HepG2 (cell line): ENCODE measurements around the gene CAB39. TPM values are rescaled to one million over a fixed set of nuclear protein-coding genes. Genes with fewer than 3 reads are reported as not detected.
A peak's percentile ranks its signal among the peaks of the same experiment; 100 is the strongest.

Experiments
- ATAC-seq: fragments of 200-7000 bp; cut with Tn5 transposase; 3 replicates; pipeline ENCODE4 v1.9.1; 2020; ENCODE audit warnings: mild to moderate bottlenecking, moderate library complexity
- BruUV-seq: library from RNA; stranded (reverse); fragments of 400-500 nt; replicated peaks from 2 replicates; lab custom pipeline; 2021; lab: Mats Ljungman, UMichigan
- CTCF ChIA-PET: fragments of 300-600 bp; formaldehyde crosslinking; extraction: SDS; loops from one replicate; lab custom pipeline; 2021; ENCODE audit warnings: low total read pairs, inconsistent platforms, low intra/inter-chr PET ratio; lab: Yijun Ruan, JAX
- POLR2A ChIA-PET: fragments of 350-600 bp; sonication (Branson Sonifier 250); formaldehyde crosslinking; loops from one replicate; lab custom pipeline; 2020; ENCODE audit warnings: antibody characterized with exemption, inconsistent platforms; lab: Yijun Ruan, JAX
- DNase-seq: peaks from one replicate; pipeline ENCODE4 v3.0.0-alpha.2; 2015; ENCODE audit warnings: low spot score
- FAIRE-seq: peaks from 3 replicates; lab custom pipeline; 2011; peaks lifted over from hg19 to GRCh38; lab: Jason Lieb, UNC
- H2AFZ ChIP-seq: one replicate; pipeline ENCODE4 v1.6.1; 2011; ENCODE audit warnings: low read length, inconsistent platforms
- H3K27ac ChIP-seq: fragments of 300-600 bp; 3 replicates; pipeline ENCODE4 v1.8.0; 2011; ENCODE audit warnings: mixed run types, mild to moderate bottlenecking, mixed read lengths, low read length, inconsistent platforms; ENCODE audit not compliant: insufficient read depth; ENCODE audit errors: extremely low read length
- H3K27me3 ChIP-seq, 2 experiments: fragments of 200-600 bp in 1 of 2; 2 replicates in 1 of 2; 3 replicates in 1 of 2; pipeline versions ENCODE4 v1.6.0 to v1.8.0; 2011; ENCODE audit warnings: low read length in 2 of 2, mild to moderate bottlenecking in 2 of 2, moderate library complexity in 2 of 2, inconsistent platforms in 1 of 2; ENCODE audit not compliant: insufficient read depth in 2 of 2, control insufficient read depth in 1 of 2
- H3K36me3 ChIP-seq, 2 experiments: fragments of 200-600 bp in 1 of 2; replicated peaks in 1 of 2; 2 replicates in 1 of 2; 3 replicates in 1 of 2; pipeline versions ENCODE4 v1.5.1 to v1.8.0; 2011; ENCODE audit warnings: low read length in 2 of 2, inconsistent platforms in 1 of 2; ENCODE audit not compliant: insufficient read depth in 2 of 2, control insufficient read depth in 1 of 2
- H3K4me1 ChIP-seq: 2 replicates; pipeline ENCODE4 v1.5.1; 2012; ENCODE audit warnings: low read length, inconsistent platforms; ENCODE audit not compliant: insufficient read depth
- H3K4me2 ChIP-seq: 2 replicates; pipeline ENCODE4 v1.6.0; 2011; ENCODE audit warnings: low read depth, low read length, inconsistent platforms
- H3K4me3 ChIP-seq, 3 experiments: fragments of 200-600 bp in 1 of 3; sonication (generic), shearing (Covaris generic) in 1 of 3; replicated peaks in 1 of 3; 2 replicates each; pipeline ENCODE4 v1.5.1; 2011 to 2016; ENCODE audit warnings: low read length in 3 of 3, inconsistent platforms in 2 of 3, low read depth in 2 of 3, mild to moderate bottlenecking in 2 of 3, control low read depth in 1 of 3, mixed read lengths in 1 of 3; ENCODE audit not compliant: insufficient read depth in 1 of 3
- H3K79me2 ChIP-seq: one replicate; pipeline ENCODE4 v1.6.1; 2011; ENCODE audit warnings: low read length, inconsistent platforms; ENCODE audit not compliant: insufficient read depth
- H3K9ac ChIP-seq: 2 replicates; pipeline ENCODE4 v1.6.0; 2011; ENCODE audit warnings: mild to moderate bottlenecking, low read depth, low read length, inconsistent platforms; ENCODE audit not compliant: insufficient read depth
- H3K9me3 ChIP-seq: 2 replicates; pipeline ENCODE4 v1.5.1; 2012; ENCODE audit warnings: mild to moderate bottlenecking, low read length
- H4K20me1 ChIP-seq: 2 replicates; pipeline ENCODE4 v1.6.0; 2011; ENCODE audit warnings: inconsistent platforms, mild to moderate bottlenecking, low read length, moderate library complexity; ENCODE audit not compliant: insufficient read depth
- ARNT2 ChIP-seq: sonication (generic); formaldehyde crosslinking; IDR thresholded peaks from 2 replicates; pipeline ENCODE4 v1.8.0; 2022; ENCODE audit warnings: mild to moderate bottlenecking, low read depth, missing genetic modification reagents, moderate library complexity
- ATF7 ChIP-seq, 2 experiments: fragments of 450-650 bp in 1 of 2; sonication (generic) in 1 of 2; formaldehyde crosslinking in 1 of 2; IDR thresholded peaks; 2 replicates each; pipeline versions ENCODE4 v1.4.0 to v1.6.1; 2016 to 2020; ENCODE audit warnings: antibody characterized with exemption in 1 of 2, mild to moderate bottlenecking in 1 of 2, missing genetic modification reagents in 1 of 2
- CREB1 ChIP-seq, 2 experiments: fragments of 450-650 bp in 1 of 2; IDR thresholded peaks; 2 replicates each; pipeline ENCODE4 v1.6.1; 2016 to 2017; ENCODE audit warnings: control low read depth in 1 of 2, mild to moderate bottlenecking in 1 of 2, missing compliant biosample characterization in 1 of 2, missing genetic modification characterization in 1 of 2
- ELF4 ChIP-seq: sonication (generic); formaldehyde crosslinking; IDR thresholded peaks from 2 replicates; pipeline ENCODE4 v1.5.0; 2020; ENCODE audit warnings: missing genetic modification reagents, mild to moderate bottlenecking, moderate library complexity, borderline replicate concordance
- KDM2A ChIP-seq: sonication (generic); formaldehyde crosslinking; IDR thresholded peaks from 2 replicates; pipeline ENCODE4 v1.4.0; 2020; ENCODE audit warnings: low read depth, missing genetic modification reagents, borderline replicate concordance
- KMT2B ChIP-seq: IDR thresholded peaks from 2 replicates; pipeline ENCODE4 v1.6.1; 2016; ENCODE audit warnings: missing genetic modification reagents, missing compliant biosample characterization
- MED1 ChIP-seq: sonication (generic); formaldehyde crosslinking; IDR thresholded peaks from 2 replicates; pipeline ENCODE4 v1.4.0; 2020; ENCODE audit warnings: missing genetic modification reagents
- MYNN ChIP-seq: sonication (generic); formaldehyde crosslinking; IDR thresholded peaks from 2 replicates; pipeline ENCODE4 v1.4.0; 2020; ENCODE audit warnings: mild to moderate bottlenecking, low read depth, missing genetic modification reagents
- PAWR ChIP-seq: sonication (generic); formaldehyde crosslinking; IDR thresholded peaks from 2 replicates; pipeline ENCODE4 v1.4.0; 2020; ENCODE audit warnings: missing genetic modification reagents, mild to moderate bottlenecking, borderline replicate concordance
- PRPF4 ChIP-seq: fragments of 200-400 bp; formaldehyde crosslinking; IDR thresholded peaks from 2 replicates; pipeline ENCODE4 v1.6.1; 2016; ENCODE audit warnings: low read length, low read depth; ENCODE audit not compliant: poor library complexity, severe bottlenecking
- SKI ChIP-seq: fragments of 450-650 bp; IDR thresholded peaks from one replicate; pipeline ENCODE4 v1.6.1; 2018; ENCODE audit warnings: mild to moderate bottlenecking; ENCODE audit not compliant: partially characterized antibody
- SMAD9 ChIP-seq: sonication (generic); formaldehyde crosslinking; IDR thresholded peaks from 2 replicates; pipeline ENCODE4 v1.5.1; 2020; ENCODE audit warnings: mild to moderate bottlenecking, missing genetic modification reagents
- SMYD3 ChIP-seq: sonication (generic); formaldehyde crosslinking; IDR thresholded peaks from 2 replicates; pipeline ENCODE4 v1.8.1; 2023; ENCODE audit warnings: mild to moderate bottlenecking, missing genetic modification reagents
- ZBTB7A ChIP-seq: sonication (generic); formaldehyde crosslinking; IDR thresholded peaks from 2 replicates; pipeline ENCODE4 v1.8.0; 2022; ENCODE audit warnings: mild to moderate bottlenecking, missing genetic modification reagents
- ZNF256 ChIP-seq: sonication (generic); formaldehyde crosslinking; conservative IDR thresholded peaks from 2 replicates; pipeline ENCODE4 v1.4.0; 2020; ENCODE audit warnings: missing genetic modification reagents
- ZNF383 ChIP-seq: sonication (generic); formaldehyde crosslinking; IDR thresholded peaks from 2 replicates; pipeline ENCODE4 v1.4.0; 2020; ENCODE audit warnings: missing genetic modification reagents, mild to moderate bottlenecking, borderline replicate concordance
- WGBS: methylation state at CpG from one replicate; pipeline ENCODE4 v1.1.6; 2017; ENCODE audit warnings: low lambda C conversion rate; 5-methylcytosine and 5-hydroxymethylcytosine counted together
- in situ Hi-C: cut with HindIII; loops from 2 replicates; pipeline ENCODE4 v1.10.0; 2017; ENCODE audit warnings: low pct_unique_long_range_greater_than_20kb; ENCODE audit not compliant: extremely low pct_ligation_motif_present
- intact Hi-C: fragments of 100-400 bp; cut with micrococcal nuclease; formaldehyde crosslinking; loops from one replicate; pipeline ENCODE4 v1.10.0; 2022; ENCODE audit not compliant: unreplicated experiment
- polyA plus RNA-seq, 8 experiments: library from polyadenylated mRNA; depleted of rRNA in 3 of 8; stranded (reverse) in 7 of 8; unstranded in 1 of 8; fragments of >200 nt; fragmentation: Illumina TruSeq in 4 of 8; extraction: Trizol in 4 of 8; gene quantifications; 2 replicates each; pipeline versions ENCODE4 v1.2.1 to v1.2.3, GENCODE V29; 2011 to 2016; ENCODE audit warnings: low read depth in 4 of 8, missing spikeins in 1 of 8, mixed read lengths in 1 of 8; ENCODE audit not compliant: insufficient read depth in 1 of 8
- total RNA-seq, 5 experiments: library from RNA; depleted of rRNA; stranded (reverse); fragments of >200 nt; fragmentation: Illumina TruSeq; extraction: Trizol; gene quantifications; 2 replicates each; pipeline ENCODE4 v1.2.3, GENCODE V29; 2016; ENCODE audit warnings: low read depth in 1 of 5
- TF ChIP-seq, protein P1 (sequence below), 2 experiments: IDR thresholded peaks; 2 replicates each; pipeline ENCODE4 v1.6.1; 2011 to 2012; ENCODE audit warnings: low read length in 2 of 2, borderline replicate concordance in 1 of 2, low read depth in 1 of 2, mild to moderate bottlenecking in 1 of 2, moderate library complexity in 1 of 2
- TF ChIP-seq, protein P2 (sequence below): sonication (generic); formaldehyde crosslinking; IDR thresholded peaks from 2 replicates; pipeline ENCODE4 v1.4.0; 2020; ENCODE audit warnings: mild to moderate bottlenecking, missing genetic modification reagents

The CAB39 gene
- total and polyA plus RNA-seq, 2 of the 13 experiments (the other 11 are each of a cell fraction or from before 2014, with no cell fraction given): 19.3 to 45.3 TPM

DNA sequence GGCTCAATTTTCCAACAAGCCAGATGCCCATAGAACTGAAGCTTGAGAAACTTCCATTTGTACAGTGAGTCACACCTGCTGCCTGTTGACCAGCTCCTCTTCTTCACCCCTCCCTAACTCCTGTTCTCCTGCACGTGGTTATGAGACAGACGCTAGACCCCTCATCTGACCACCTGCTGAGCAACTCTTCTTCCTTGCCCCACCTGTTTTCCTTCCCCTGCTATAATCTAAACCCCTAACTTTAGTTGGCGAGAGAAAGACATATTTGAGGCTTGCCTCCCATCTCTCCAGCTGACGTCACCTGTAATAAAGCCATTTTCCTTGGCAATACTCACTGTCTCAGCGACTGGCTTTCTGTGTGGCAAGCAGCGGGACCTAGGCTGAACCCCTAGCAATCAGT, 129.8 kb downstream of the CAB39 start (continued):
- TF ChIP-seq MED1 (CRISPR knock-in tag) (no peak), ATF7 (IDR thresholded peaks at IDR 0.05) (peak; percentile 59), ATF7 (CRISPR knock-in tag; IDR thresholded peaks at IDR 0.05) (no peak), ZBTB7A (CRISPR knock-in tag) (no peak), KMT2B (CRISPR knock-in tag) (no peak), SMAD9 (CRISPR knock-in tag) (no peak), CREB1 (IDR thresholded peaks at IDR 0.05) (peak; percentile 78), CREB1 (CRISPR knock-in tag; IDR thresholded peaks at IDR 0.05) (no peak), SKI (no peak)
- TF ChIP-seq, protein P1, sequence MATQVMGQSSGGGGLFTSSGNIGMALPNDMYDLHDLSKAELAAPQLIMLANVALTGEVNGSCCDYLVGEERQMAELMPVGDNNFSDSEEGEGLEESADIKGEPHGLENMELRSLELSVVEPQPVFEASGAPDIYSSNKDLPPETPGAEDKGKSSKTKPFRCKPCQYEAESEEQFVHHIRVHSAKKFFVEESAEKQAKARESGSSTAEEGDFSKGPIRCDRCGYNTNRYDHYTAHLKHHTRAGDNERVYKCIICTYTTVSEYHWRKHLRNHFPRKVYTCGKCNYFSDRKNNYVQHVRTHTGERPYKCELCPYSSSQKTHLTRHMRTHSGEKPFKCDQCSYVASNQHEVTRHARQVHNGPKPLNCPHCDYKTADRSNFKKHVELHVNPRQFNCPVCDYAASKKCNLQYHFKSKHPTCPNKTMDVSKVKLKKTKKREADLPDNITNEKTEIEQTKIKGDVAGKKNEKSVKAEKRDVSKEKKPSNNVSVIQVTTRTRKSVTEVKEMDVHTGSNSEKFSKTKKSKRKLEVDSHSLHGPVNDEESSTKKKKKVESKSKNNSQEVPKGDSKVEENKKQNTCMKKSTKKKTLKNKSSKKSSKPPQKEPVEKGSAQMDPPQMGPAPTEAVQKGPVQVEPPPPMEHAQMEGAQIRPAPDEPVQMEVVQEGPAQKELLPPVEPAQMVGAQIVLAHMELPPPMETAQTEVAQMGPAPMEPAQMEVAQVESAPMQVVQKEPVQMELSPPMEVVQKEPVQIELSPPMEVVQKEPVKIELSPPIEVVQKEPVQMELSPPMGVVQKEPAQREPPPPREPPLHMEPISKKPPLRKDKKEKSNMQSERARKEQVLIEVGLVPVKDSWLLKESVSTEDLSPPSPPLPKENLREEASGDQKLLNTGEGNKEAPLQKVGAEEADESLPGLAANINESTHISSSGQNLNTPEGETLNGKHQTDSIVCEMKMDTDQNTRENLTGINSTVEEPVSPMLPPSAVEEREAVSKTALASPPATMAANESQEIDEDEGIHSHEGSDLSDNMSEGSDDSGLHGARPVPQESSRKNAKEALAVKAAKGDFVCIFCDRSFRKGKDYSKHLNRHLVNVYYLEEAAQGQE (IDR thresholded peaks at IDR 0.05; ENCODE audit: borderline replicate concordance in 1 of 2, low read depth in 1 of 2, low read length in 2 of 2): no peak

DNA sequence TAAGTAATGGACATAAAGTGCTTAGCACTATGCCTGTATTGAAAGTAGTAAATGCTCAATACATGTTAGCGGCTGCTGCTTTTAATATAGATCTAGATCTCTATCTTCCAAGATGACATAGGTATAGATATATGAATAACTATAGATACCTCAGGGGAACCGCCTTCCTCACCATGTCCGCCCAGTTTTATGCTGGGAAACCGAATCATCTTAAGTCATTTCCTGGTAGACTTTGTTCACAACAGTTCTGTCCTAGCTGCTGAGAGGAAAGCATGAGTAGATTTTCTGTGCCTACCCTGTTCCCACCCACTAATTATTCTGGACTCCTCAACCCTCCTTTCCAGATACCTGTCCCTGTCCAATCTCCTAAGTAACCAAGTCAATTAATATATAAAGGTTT, 130.5 kb downstream of the CAB39 start:
- CTCF ChIA-PET: no interaction called here
- Histone ChIP-seq H3K4me2 (no peak overlapping the region), H2AFZ (no peak overlapping the region), H3K27ac (no peak overlapping the region), H3K27me3 (peaks cover 0 to 45% of the 10 kb centered on the region in 2 experiments; a peak in 3 of 5 replicates), H3K79me2 (no peaks in the 10 kb centered on the region), H3K36me3 (no peaks in the 10 kb centered on the region), H3K4me3 (no peak overlapping the region), H3K9ac (no peak overlapping the region), H3K4me1 (peaks cover 6% of the 10 kb centered on the region), H3K9me3 (peaks cover 12% of the 10 kb centered on the region; the same call in 1 of the 2 replicates), H4K20me1 (no peaks in the 10 kb centered on the region)
- POLR2A ChIA-PET: no interaction called here
- FAIRE-seq (no peak), DNase-seq (no peak), ATAC-seq (no peak)
- BruUV-seq: no TSS peak
- in situ Hi-C loops: no loop called here
- intact Hi-C loops: no loop called here
- WGBS: 8% methylated on average over 4 of the region's 4 CpGs
- no peak for TF ChIP-seq ZNF256 (CRISPR knock-in tag)
- TF ChIP-seq KDM2A (CRISPR knock-in tag): no peak
- TF ChIP-seq, protein P2, sequence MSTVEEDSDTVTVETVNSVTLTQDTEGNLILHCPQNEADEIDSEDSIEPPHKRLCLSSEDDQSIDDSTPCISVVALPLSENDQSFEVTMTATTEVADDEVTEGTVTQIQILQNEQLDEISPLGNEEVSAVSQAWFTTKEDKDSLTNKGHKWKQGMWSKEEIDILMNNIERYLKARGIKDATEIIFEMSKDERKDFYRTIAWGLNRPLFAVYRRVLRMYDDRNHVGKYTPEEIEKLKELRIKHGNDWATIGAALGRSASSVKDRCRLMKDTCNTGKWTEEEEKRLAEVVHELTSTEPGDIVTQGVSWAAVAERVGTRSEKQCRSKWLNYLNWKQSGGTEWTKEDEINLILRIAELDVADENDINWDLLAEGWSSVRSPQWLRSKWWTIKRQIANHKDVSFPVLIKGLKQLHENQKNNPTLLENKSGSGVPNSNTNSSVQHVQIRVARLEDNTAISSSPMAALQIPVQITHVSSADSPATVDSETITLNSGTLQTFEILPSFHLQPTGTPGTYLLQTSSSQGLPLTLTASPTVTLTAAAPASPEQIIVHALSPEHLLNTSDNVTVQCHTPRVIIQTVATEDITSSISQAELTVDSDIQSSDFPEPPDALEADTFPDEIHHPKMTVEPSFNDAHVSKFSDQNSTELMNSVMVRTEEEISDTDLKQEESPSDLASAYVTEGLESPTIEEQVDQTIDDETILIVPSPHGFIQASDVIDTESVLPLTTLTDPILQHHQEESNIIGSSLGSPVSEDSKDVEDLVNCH: no peak
- TF ChIP-seq SMYD3: no peak
- TF ChIP-seq PRPF4: no peak
- no peak for TF ChIP-seq ATF7 (IDR thresholded peaks at IDR 0.05)
- TF ChIP-seq ATF7 (CRISPR knock-in tag; IDR thresholded peaks at IDR 0.05): no peak
- no peak for TF ChIP-seq ELF4 (CRISPR knock-in tag)
- no peak for TF ChIP-seq MYNN (CRISPR knock-in tag)
- no peak for TF ChIP-seq ZNF383 (CRISPR knock-in tag)
- TF ChIP-seq ARNT2: no peak
- TF ChIP-seq PAWR (CRISPR knock-in tag): no peak
